ENCODE measurements around the gene SLC39A7. TPM values are rescaled to one million over a fixed set of nuclear protein-coding genes. Genes with fewer than 3 reads are reported as not detected.

The SLC39A7 gene
- total RNA-seq, 1 experiment from 2014 or later = 130 TPM

DNA sequence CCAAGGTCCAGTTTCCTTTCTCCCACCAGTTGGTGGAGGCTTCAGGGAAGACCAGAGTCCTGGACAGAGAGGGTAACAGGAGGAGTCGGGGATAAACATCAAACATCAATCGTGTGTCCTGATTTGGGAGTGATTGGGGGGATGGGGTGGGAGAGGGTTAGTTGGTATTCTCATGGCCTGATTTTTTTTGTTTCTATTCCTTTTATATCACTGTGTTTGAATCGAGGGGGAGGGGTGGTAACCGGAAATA, 3.4 kb downstream of the SLC39A7 start (continued):
- TF ChIP-seq RAD21 (IDR thresholded peaks at IDR 0.05; ENCODE audit: low read depth) (no peak), CEBPB (IDR thresholded peaks at IDR 0.05; ENCODE audit: low read depth) (no peak), CBX3 (IDR thresholded peaks at IDR 0.05; ENCODE audit: low read depth) (no peak), JUND (IDR thresholded peaks at IDR 0.05) (no peak)

DNA sequence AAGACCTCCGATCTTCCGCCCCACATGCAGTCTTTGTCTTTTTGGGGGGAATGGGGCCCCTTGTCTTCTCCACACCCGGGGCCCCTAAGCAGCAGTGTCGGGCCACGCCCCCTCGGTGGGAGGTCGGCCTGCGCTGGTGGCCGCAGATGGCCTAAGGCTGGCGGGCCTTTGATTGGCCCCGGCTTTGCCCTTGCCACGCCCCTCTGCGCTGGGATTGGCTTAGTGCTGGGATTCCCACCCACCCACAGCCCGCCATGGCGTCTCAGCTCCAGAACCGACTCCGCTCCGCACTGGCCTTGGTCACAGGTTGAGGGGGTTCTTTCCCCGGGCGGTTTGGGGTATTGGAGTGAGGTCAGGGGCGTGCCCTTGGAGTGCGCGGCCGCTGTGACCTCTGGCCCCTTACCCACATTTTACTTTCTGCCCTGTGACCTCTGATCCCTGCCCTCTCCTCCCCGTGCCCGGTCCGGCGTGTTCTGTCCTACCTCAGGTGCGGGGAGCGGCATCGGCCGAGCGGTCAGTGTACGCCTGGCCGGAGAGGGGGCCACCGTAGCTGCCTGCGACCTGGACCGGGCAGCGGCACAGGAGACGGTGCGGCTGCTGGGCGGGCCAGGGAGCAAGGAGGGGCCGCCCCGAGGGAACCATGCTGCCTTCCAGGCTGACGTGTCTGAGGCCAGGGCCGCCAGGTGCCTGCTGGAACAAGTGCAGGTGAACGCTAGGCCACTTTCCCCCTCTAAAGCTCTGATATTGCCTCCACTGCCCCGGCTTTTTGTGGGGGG, 3.9 kb downstream of the SLC39A7 start, which contains the start of gene HSD17B8:
Gene HSD17B8 (plus strand): TSS at position 241 of the 776 bp plus-strand sequence. CDS start 14 bp downstream, at position 255.
- peak within 1 kb of the TSS; percentile 96 for H3K9ac ChIP-seq (ENCODE audit: low read length)
- intact Hi-C loops (cut with micrococcal nuclease) = loop anchor here (2.0 to 10.0 kb wide), 2 partner anchors 44 to 210 kb away; partner anchors contain the start of genes CUTA and PHF1

More for the DNA sequence above, 3.9 kb downstream of the SLC39A7 start, which contains the start of gene HSD17B8:
- Histone ChIP-seq H3K4me1 (ENCODE audit: control insufficient read depth in 1 of 2, insufficient read depth in 2 of 2, low read length in 2 of 2) (peaks cover 39 to 66% of the 10 kb centered on the region in 2 experiments), H3K4me3 (replicated peaks in 1 of 2; ENCODE audit: low read depth in 1 of 2, low read length in 2 of 2) (peak within 1 kb of the TSS; percentile 81 to 95), H3K36me3 (ENCODE audit: control insufficient read depth in 1 of 2, insufficient read depth in 2 of 2, low read length in 2 of 2) (peaks cover 16 to 30% of the 10 kb centered on the region in 2 experiments; a peak in 3 of 4 replicates), H4K20me1 (ENCODE audit: insufficient read depth) (no peaks in the 10 kb centered on the region), H3K4me2 (ENCODE audit: low read length) (peak within 1 kb of the TSS; percentile 97), H2AFZ (ENCODE audit: low read depth, low read length, poor library complexity, severe bottlenecking) (no peak within 1 kb of the TSS), H3K27me3 (ENCODE audit: insufficient read depth, low read length) (no peaks in the 10 kb centered on the region), H3K27ac (ENCODE audit: low read depth, low read length) (peak within 1 kb of the TSS; percentile 95), H3K9me2 (ENCODE audit: insufficient read depth) (no peaks in the 10 kb centered on the region), H3K9me3 (ENCODE audit: control insufficient read depth in 1 of 2, insufficient read depth in 1 of 2, low read depth in 1 of 2, low read length in 2 of 2) (no peaks in the 10 kb centered on the region), H3K79me2 (ENCODE audit: insufficient read depth, low read length) (peaks cover 54% of the 10 kb centered on the region)
- DNase-seq (ENCODE audit: low read depth, low spot score) = peak; percentile 82
- TF ChIP-seq ZFX (IDR thresholded peaks at IDR 0.05) = no peak; the same call in 1 of the 2 replicates
- peak; percentile 35 for TF ChIP-seq TCF7L2 (IDR thresholded peaks at IDR 0.05; ENCODE audit: borderline replicate concordance, extremely low read depth, insufficient read depth, insufficient read length)
- peak; percentile 58 for TF ChIP-seq POLR2A (IDR thresholded peaks at IDR 0.05; ENCODE audit: borderline replicate concordance, extremely low read depth, insufficient read depth, insufficient read length)
- peak; percentile 89 for TF ChIP-seq POLR2AphosphoS5 (IDR thresholded peaks at IDR 0.05; ENCODE audit: low read depth, low read length)
- TF ChIP-seq YY1 (IDR thresholded peaks at IDR 0.05; ENCODE audit: extremely low read depth, insufficient replicate concordance, low read depth, low read length) = peak; percentile 87
- peak; percentile 61 for ATAC-seq
- POLR2A ChIA-PET = interaction anchor here (0.9 kb wide), 1 partner anchor 45 kb away, joined by 4 read pairs; no protein-coding TSS in a partner anchor
- RAD21 ChIA-PET (ENCODE audit: low non-redundant PET in 1 of 2, low total read pairs in 2 of 2, uncharacterized antibody in 2 of 2, unreplicated experiment in 2 of 2) = no interaction called here
- BruUV-seq (replicated peaks) = TSS peak; percentile 1
- CTCF ChIA-PET = interaction anchor here (0.9 to 2.0 kb wide), 3 partner anchors 44 to 93 kb away, joined by 3 to 10 read pairs (median 3); no protein-coding TSS in a partner anchor
